GM12865 (cell line): ENCODE results near the gene MTCH1.

Experiments used
- DNase-seq: peaks from one replicate; pipeline ENCODE4 v3.0.0; 2010; ENCODE audit warnings: low read depth
- H3K4me3 ChIP-seq: 2 replicates; pipeline ENCODE4 v1.5.1; 2011; ENCODE audit warnings: mild to moderate bottlenecking, low read depth, low read length, control low read depth
- CTCF ChIP-seq: IDR thresholded peaks from 2 replicates; pipeline ENCODE4 v1.5.1; 2011; ENCODE audit warnings: low read length, control low read depth, low read depth, inconsistent platforms; ENCODE audit not compliant: insufficient read depth; ENCODE audit errors: missing control alignments

The MTCH1 gene

GRCh38 chr6:36971921-36972673, 13.9 kb downstream of the MTCH1 start:
- H3K4me3 ChIP-seq: no peak overlapping the region
- DNase-seq: no peak
- TF ChIP-seq CTCF: no peak

- no peak for TF ChIP-seq CTCF
- no peak overlapping the region for H3K4me3 ChIP-seq
- DNase-seq: no peak
These were observed 14.8 kb downstream of the MTCH1 start for GRCh38 chr6:36970892-36971842.

GRCh38 chr6:36969988-36970891, 15.8 kb downstream of the MTCH1 start:
- no peak for TF ChIP-seq CTCF
- no peak for DNase-seq
- no peak overlapping the region for H3K4me3 ChIP-seq

- no peak for DNase-seq
- TF ChIP-seq CTCF: no peak
- no peak overlapping the region for H3K4me3 ChIP-seq
These were observed 16.7 kb downstream of the MTCH1 start for GRCh38 chr6:36969240-36969691.

- no peak for DNase-seq
- H3K4me3 ChIP-seq: no peak overlapping the region
- no peak for TF ChIP-seq CTCF
These were observed 17.6 kb downstream of the MTCH1 start for GRCh38 chr6:36968266-36968977.

GRCh38 chr6:36967757-36968156, 18.2 kb downstream of the MTCH1 start:
- DNase-seq: no peak
- TF ChIP-seq CTCF: no peak
- no peak overlapping the region for H3K4me3 ChIP-seq
